SU-DHL-6 (cell line): ENCODE data around the gene PDLIM5.

ENCODE experiments used
- EZH2phosphoT487 ChIP-seq: fragments of 200-600 bp; sonication (generic), shearing (Covaris generic); conservative IDR thresholded peaks from 2 replicates; pipeline ENCODE4 v1.6.1; 2018; ENCODE audit warnings: mild to moderate bottlenecking, antibody characterized with exemption, low read length, moderate library complexity, mixed read lengths
- TF ChIP-seq, protein P1 (sequence below): fragments of 200-600 bp; sonication (generic); IDR thresholded peaks from one replicate; pipeline ENCODE4 v1.5.1; 2017; ENCODE audit warnings: antibody characterized with exemption, mild to moderate bottlenecking, low read length, moderate library complexity; ENCODE audit not compliant: insufficient read depth, poor library complexity, severe bottlenecking

DNA sequence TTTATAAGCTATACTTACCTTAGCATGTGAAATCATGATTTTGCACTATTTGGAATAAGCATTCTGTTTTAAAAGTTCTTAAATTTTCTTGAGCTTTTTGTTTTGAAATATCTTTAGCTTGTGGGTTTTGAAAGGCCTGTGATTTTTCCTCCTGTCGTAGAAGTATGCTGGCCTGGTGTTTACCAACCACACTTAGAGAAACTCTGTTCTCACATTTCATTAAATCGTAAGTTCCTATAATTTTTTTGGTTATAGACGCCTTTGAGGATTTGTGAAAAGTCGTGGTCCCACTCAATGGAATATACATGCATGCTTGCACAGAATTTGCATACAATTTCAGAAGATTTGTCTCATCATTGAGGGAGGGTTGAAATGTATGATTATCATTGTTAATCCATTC lies 63.6 kb downstream of the PDLIM5 start:
- TF ChIP-seq, protein P1, sequence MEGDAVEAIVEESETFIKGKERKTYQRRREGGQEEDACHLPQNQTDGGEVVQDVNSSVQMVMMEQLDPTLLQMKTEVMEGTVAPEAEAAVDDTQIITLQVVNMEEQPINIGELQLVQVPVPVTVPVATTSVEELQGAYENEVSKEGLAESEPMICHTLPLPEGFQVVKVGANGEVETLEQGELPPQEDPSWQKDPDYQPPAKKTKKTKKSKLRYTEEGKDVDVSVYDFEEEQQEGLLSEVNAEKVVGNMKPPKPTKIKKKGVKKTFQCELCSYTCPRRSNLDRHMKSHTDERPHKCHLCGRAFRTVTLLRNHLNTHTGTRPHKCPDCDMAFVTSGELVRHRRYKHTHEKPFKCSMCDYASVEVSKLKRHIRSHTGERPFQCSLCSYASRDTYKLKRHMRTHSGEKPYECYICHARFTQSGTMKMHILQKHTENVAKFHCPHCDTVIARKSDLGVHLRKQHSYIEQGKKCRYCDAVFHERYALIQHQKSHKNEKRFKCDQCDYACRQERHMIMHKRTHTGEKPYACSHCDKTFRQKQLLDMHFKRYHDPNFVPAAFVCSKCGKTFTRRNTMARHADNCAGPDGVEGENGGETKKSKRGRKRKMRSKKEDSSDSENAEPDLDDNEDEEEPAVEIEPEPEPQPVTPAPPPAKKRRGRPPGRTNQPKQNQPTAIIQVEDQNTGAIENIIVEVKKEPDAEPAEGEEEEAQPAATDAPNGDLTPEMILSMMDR: no peak
- TF ChIP-seq EZH2phosphoT487: no peak
